GM18873 (cell line): ENCODE data around the gene STIMATE.

Source experiments
- ATAC-seq: cut with Tn5 transposase; IDR thresholded peaks from one replicate; pipeline ENCODE4 v1.9.1; 2021; ENCODE audit warnings: mild to moderate bottlenecking, moderate library complexity, moderate number of reproducible peaks; ENCODE audit not compliant: unreplicated experiment, low FRiP score

Gene STIMATE

DNA sequence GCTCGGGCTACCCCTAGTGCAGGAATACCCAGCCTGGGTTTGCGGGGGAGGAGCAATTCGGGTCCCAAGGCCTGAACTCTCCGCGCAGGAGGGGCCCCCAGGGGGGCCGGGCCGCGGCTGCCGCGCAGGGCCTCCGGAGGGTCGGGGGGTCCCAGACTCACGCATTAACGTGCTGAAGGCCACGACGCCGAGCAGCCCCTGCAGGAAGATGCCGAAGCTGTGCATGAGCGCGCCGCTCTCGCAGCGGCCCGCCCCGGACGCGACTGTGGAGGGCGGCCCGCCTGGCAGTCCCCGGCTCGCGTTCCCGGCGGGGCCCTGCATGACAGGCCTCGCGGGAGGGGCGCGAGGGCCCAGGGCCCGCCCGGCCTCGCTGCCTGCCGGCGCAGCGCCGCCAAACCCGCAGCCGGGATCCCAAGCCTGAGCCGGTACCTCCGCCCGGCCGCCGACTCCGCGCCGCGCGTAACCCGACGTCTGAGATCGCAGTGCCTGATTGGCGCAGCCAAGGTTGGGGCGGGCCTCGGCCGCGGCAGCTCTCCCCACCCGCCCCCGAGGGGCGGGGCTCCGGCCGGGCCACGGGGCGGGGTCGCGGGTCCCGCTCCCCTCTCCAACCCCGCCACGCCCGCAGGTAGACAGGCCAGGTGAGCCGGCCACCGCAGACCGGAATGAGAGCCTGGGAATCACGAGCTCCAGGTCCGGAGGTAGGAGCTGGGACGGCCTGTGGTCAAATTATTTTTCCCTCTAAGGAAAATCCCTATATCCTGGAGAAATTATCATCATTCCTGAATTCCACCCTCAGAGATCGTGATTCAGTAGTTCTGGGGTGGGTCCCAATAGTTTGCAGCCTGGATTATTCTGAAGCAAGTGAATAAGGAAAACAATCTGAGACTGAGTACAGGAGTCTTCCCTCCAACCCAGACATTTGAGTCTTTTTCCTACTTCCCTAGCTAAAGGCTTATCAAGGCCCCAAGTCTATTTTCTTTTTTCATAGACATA is at the start of gene STIMATE:
STIMATE (minus strand) TSS at position 419 of the 993 bp plus-strand sequence; CDS start at position 321, 98 bp downstream.
- ATAC-seq, result peak; percentile 78

GRCh38 chr3:52939600-52939999 is 42.3 kb upstream of the STIMATE start:
- no peak for ATAC-seq

GRCh38 chr3:52934630-52935530 is 37.5 kb upstream of the STIMATE start:
- ATAC-seq, result no peak

DNA sequence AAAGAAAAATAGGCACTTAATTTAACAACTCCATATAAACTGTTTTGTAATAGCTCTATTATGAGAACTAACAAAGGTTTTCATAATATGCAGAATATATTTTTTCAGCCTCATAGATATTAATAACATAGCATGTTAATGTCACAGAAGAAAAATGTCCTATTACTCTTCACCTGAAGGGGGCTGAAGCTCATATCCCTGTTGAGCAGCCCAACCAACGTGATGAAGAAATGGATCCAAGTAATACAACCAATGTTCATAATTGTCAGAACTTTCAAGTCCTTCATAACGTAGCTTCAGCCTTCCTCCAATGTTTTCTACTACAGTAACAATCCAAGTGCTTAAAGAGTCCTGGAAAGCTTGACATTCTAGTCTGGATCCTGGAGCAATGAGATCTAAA is 34.5 kb upstream of the STIMATE start:
- no peak for ATAC-seq

DNA sequence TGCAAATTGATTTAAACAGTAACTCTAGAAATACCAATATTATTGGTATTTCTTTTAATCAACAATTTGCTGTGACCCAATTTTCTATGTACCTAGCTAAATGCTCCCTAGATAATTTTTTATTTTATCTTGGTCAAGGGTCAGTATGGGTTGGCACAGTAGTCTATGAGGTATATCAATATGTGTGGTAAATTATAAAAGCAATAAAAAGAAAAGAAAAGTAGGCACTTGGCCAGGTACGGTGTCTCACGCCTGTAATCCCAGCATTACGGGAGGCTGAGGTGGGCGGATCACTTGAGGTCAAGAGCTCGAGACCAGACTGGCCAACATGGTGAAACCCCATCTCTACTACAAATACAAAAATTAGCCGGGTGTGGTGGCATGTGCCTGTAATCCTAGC is 34.0 kb upstream of the STIMATE start:
- ATAC-seq, result no peak

DNA sequence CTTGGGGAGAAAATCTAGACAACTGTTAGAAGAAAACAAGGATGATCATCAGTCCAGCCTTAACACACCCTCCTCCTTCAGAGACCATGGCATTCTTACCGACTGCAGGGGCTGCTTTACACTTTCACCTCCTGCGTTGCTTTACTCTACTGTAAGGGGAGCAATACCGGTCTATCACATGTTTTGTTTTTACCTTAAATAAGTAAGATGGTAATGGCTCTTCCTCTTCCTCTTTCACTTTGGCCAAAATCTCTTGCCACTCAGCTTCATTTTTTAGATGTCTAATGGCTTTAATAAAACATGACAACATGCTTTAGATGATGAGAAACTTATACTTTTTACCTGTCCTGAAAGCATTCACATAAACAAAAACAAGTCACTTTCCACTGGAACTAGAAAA is 33.4 kb upstream of the STIMATE start:
- ATAC-seq, result no peak

DNA sequence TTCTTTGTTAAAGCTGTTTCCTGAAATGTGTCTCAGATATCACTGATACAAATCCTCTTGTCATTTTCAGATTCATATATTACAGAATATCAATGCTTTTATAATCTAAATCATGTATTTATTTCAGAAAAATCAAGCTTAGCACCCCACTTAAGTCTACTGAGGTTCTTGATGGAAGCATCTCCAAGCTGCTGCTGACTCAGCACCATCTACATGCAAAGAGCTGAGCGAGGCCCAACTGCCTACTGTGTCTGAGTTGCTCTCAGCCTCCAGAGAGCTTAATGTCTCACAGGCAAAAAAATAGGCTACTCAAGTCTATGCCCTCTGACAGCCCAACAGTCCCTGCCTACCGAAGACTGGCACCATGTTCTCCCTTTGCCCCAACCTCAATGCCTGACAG is 29.2 kb upstream of the STIMATE start:
- no peak for ATAC-seq

GRCh38 chr3:52925405-52926313 is 28.3 kb upstream of the STIMATE start:
- no peak for ATAC-seq

- no peak for ATAC-seq
These were observed 26.6 kb upstream of the STIMATE start for GRCh38 chr3:52923963-52924362.

- no peak for ATAC-seq
These were observed 23.5 kb upstream of the STIMATE start for GRCh38 chr3:52920841-52921240.

DNA sequence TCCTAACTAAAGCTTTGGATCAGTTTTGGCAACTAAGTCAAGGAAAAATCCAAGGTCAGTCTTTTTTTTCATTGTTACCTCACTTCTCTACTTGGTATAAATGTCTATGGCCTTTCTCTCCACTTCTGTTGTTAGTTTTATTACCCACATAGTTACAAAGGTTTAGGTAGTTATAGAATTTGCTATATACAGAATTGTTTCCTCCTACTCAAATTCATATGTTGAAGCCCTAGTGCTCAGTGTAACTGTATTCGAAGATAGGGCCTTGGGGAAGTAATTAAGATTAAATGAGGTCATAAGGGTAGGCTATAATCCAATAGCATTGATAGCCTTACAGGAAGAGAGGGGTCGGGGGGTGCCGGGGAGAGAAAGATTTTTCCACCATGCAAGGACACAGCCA is 19.7 kb upstream of the STIMATE start:
- ATAC-seq, result no peak

DNA sequence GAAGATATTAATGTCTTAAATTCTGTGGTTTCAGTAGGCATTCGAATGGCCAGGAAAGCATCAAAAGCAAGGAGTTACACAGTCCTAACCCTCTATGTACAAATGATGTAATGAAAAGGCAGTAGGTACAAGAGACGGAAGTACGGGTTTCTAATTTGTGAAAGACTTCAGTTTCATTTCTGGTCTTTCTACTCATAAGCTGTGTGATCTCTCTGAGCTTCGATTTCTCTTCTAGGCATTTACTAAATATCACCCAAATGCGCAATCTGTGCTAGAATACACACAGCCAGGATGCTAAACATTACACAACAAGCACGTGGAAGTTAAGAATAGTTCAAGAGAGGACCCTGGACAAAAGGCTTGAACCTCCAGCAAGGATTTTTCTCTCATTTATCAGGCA is 17.9 kb upstream of the STIMATE start:
- ATAC-seq, result no peak

DNA sequence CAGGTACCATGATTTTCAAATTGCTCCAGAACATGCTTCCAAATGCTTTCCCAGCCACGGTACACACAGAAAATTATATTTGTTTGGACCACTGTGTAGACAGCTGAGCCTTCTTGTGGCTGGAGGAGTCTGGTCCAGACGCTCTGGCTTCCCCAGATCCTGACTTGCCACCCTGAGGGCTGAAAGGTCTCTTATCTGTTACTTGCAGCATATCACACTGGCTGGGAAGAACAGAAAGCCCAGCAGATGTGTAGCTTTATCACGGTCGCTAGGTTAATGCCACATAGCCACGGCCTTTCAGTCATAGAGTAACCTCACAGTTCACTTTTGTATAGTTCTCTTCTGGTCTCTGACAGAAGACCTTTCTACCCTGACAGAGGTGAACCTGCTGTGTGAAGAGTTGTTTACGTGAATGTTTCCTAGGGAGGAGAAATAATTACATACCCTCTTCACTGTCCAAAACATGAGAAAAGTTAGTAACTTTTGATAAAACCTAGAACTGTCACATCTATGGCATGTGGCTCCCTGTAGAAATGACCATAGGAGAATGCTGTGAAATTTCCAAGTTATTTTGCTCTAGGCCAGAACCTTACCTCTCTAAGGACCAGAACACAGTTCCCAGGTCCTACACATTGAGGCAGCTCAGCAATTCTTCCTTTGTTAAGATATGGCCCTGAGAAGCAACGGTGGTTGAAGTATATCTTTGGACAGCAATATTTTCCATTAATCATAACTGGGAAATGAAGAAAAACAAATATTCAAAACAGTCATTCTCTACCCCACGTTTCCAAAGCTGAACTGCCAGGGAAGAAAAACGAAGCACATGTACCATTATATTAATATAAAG is 15.8 kb upstream of the STIMATE start:
- ATAC-seq, result no peak

GRCh38 chr3:52910823-52911222 is 13.5 kb upstream of the STIMATE start:
- ATAC-seq, result no peak

DNA sequence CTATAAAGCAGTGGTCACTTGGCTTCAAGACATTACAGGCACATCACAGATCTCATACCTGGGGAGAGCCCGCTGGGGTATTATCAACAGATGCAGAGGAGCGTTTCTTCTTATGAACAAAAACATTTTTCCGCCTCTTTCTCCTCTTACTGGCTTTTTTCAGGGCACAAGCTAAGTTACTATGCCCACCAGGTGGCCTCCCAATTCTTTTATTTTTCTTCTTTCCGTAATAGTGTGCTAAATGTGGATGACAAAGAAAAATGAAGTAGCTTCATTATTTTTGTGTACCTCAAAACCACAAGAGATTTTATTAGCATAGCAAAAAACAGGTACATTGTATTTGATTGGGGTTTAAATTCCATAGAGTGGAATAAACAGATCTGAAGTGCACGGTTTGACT is 10.1 kb upstream of the STIMATE start:
- ATAC-seq, result no peak

- no peak for ATAC-seq
These were observed 7.2 kb upstream of the STIMATE start for GRCh38 chr3:52904552-52904951.

- ATAC-seq, result no peak
These were observed 6.7 kb upstream of the STIMATE start for GRCh38 chr3:52904000-52904399.

DNA sequence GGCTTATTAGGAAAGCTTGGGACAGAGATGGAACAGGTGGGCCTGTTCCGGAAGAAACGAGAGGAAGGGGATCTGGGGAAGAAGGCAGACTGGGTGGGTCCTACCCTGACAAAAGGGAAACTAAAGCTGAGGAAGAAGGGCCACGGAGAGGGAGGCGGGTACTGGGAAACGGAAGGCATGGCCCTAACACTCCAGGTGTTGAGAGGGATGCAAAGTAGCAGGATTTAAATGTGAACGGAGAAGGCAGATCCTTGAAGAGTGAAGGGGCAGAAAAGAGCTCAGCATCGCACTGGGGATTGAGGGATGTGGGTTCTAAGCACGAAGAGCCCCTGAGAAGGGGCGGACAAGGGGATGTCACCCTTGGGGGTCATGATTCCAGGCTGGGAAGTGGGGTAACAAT is 735 bp downstream of the STIMATE start:
- ATAC-seq, result no peak

GRCh38 chr3:52896151-52896550 is 1.2 kb downstream of the STIMATE start:
- no peak for ATAC-seq
